ENCODE results near the gene MYO5A.

The MYO5A gene

DNA sequence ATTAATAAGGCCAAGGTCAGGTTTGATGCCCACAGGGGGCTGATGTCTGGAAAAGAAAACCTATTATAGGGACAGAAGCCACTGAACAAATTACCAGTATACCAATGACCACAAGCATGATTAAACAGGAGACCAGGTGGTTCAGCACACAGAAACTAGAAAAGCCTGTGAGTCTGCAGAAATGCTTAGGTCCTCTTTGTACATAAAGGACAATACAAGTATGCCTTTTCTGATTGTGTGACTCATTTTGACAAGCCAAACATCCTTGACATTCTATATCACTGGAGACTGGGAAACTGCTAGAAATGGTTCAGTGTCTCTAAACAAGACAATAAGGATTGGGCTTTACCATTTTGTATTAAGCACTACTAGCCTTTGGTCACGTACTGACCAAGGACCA is 119.9 kb downstream of the MYO5A start:
- Histone ChIP-seq H3K9ac (no peak overlapping the region), H4K20me1 (no peaks in the 10 kb centered on the region), H3K36me3 (peaks cover 18% of the 10 kb centered on the region), H3K9me3 (no peaks in the 10 kb centered on the region), H3K27me3 (no peaks in the 10 kb centered on the region), H3K4me2 (no peak overlapping the region), H3K4me3 (no peak overlapping the region), H3K27ac (no peak overlapping the region), H3K4me1 (no peaks in the 10 kb centered on the region)
- TF ChIP-seq Cebpa-rat (IDR thresholded peaks at IDR 0.05): no peak

DNA sequence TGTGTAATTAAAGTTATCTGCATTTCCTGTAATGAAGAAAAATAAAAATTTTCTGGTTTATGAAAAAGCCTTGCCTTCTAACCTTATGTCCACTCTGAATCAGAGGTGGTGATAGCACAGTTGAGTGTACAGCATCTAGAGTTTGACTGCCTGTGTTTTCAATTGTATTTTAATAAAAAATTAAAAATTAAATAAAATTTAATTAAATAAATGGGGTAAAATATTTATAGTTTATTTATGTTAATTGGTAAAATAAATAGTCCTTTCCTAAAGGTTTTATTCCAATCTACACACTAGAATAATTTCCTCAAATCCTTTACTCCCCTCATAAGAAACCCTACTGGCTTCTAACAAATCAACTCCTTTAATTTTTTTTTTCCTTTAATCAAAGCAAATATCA is 121.3 kb downstream of the MYO5A start:
- Histone ChIP-seq H3K4me1 (no peaks in the 10 kb centered on the region), H3K4me2 (no peak overlapping the region), H4K20me1 (no peaks in the 10 kb centered on the region), H3K27me3 (no peaks in the 10 kb centered on the region), H3K27ac (no peak overlapping the region), H3K36me3 (peaks cover 28% of the 10 kb centered on the region), H3K9ac (no peak overlapping the region), H3K4me3 (no peak overlapping the region), H3K9me3 (no peaks in the 10 kb centered on the region)
- TF ChIP-seq Cebpa-rat (IDR thresholded peaks at IDR 0.05): no peak

DNA sequence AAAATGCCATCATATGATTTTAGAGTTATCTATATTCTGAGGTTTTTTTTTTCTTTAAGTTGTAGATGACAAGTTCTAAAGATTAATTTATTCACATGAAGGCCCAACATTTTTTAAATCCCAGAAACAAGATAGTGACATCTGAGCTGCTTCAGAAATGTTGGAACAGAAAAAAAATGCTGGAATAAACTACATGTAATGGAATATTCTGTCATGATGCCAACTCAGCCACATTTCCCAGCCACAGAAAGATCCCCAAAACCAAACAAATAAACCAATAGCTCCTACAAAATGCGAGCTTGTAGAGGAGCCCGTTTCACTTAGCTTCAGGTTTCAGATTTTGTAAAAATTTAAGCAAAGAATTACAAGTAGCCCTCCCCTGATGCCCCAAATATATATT is 122.1 kb downstream of the MYO5A start:
- Histone ChIP-seq H3K27me3 (no peaks in the 10 kb centered on the region), H3K4me3 (no peak overlapping the region), H4K20me1 (no peaks in the 10 kb centered on the region), H3K36me3 (peaks cover 28% of the 10 kb centered on the region), H3K9me3 (no peaks in the 10 kb centered on the region), H3K9ac (no peak overlapping the region), H3K4me2 (no peak overlapping the region), H3K4me1 (no peaks in the 10 kb centered on the region), H3K27ac (no peak overlapping the region)
- no peak for TF ChIP-seq Cebpa-rat (IDR thresholded peaks at IDR 0.05)

DNA sequence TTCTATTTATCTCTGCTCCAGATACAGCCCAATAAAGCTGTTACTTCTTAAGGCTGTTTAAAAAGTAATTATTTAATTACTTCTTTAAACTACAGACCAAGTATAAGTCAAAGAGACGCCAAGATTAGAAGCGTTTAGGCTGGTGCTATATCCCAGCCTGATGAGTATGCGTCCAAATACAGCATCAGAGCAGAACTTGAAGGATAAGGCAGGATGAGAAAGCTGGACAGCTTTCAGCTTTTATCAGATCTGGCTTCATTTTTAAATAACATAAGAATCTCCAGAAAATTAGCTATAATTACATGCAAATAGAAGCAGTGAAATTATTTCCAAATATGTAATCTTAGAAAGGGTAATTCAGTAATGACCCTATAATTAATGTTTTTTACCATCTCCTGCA is 122.8 kb downstream of the MYO5A start:
- Histone ChIP-seq H3K4me1 (no peaks in the 10 kb centered on the region), H3K36me3 (peaks cover 28% of the 10 kb centered on the region), H4K20me1 (no peaks in the 10 kb centered on the region), H3K9me3 (no peaks in the 10 kb centered on the region), H3K27ac (no peak overlapping the region), H3K4me2 (no peak overlapping the region), H3K27me3 (no peaks in the 10 kb centered on the region), H3K4me3 (no peak overlapping the region), H3K9ac (no peak overlapping the region)
- TF ChIP-seq Cebpa-rat (IDR thresholded peaks at IDR 0.05): no peak

DNA sequence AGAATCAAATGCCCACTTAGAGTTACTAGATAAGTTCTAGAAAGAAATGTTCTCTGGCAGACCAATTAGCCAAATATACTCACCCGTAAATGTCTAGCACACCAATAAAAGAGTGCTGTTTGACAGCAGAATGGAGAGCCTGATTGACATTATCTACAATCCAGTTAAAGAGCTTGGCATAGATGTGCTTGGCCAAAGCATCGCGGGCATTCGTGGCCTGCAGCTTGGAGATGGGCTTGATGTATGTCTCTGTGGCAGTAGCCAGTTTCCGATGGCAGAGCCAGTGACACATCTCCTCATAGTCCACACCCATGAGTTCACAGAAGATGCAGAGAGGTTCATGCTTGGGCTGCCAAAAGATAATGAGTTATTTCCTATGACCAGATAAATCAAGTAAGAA is 131.6 kb downstream of the MYO5A start:
- H3K9ac ChIP-seq: no peak overlapping the region
- no peaks in the 10 kb centered on the region for H4K20me1 ChIP-seq
- H3K4me2 ChIP-seq: no peak overlapping the region
- no peak overlapping the region for H3K27ac ChIP-seq
- H3K36me3 ChIP-seq: peaks cover 20% of the 10 kb centered on the region
- H3K4me1 ChIP-seq: no peaks in the 10 kb centered on the region
- no peak for TF ChIP-seq Cebpa-rat (IDR thresholded peaks at IDR 0.05)
- H3K4me3 ChIP-seq: no peak overlapping the region
- H3K27me3 ChIP-seq: no peaks in the 10 kb centered on the region
- no peaks in the 10 kb centered on the region for H3K9me3 ChIP-seq

DNA sequence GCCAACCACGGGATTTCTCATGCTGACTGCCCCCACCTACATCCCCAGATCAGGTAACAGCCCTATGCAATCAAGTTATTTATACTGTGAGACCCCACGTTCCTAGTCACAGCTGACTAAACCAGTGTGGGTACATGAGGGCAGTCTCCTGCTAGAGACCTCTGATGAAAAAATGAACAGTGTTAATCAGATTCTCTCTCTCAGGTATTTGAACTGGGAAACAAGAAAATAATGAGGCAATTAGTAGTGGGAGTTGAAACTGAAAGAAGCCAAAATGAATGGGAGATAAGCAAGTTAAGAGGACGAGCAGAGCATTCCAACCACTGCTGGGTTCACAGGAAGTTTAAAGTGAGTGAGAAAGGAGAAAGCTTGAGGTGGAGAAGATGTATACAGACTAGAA is 134.6 kb downstream of the MYO5A start:
- Histone ChIP-seq H3K9ac (no peak overlapping the region), H3K4me1 (no peaks in the 10 kb centered on the region), H3K27me3 (no peaks in the 10 kb centered on the region), H3K4me2 (no peak overlapping the region), H4K20me1 (no peaks in the 10 kb centered on the region), H3K9me3 (no peaks in the 10 kb centered on the region), H3K4me3 (no peak overlapping the region), H3K36me3 (peaks cover 31% of the 10 kb centered on the region), H3K27ac (no peak overlapping the region)
- no peak for TF ChIP-seq Cebpa-rat (IDR thresholded peaks at IDR 0.05)

DNA sequence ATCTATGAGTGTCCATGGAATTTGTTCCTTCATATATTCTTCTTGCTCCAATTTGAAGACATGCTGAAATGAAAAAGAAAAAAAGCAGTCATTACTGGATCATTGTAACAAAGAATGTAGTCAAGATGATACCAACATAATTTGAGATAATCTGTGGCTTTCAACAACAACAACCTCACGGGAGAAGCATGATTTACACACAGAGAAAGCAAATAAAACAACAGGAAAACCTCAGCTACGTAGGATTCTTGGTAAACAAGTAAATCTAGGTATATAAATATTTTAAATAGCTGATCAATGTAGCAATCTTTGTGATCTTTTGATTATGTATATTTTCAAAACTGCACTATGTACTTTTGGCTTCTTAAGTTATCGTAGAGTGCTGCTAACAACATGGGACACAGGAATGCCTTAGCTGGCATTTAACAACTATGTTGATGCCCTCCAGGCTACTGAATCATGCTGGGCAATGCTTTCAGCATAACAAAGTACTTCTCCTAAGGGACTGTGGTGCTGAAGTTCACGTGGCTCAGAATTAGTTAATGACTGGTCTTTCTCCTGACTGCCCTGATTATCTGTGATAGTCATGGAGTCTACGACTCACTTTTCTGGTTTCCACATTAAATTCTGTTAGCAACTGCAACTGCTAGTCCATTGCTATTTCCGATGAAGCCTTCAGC is 136.5 kb downstream of the MYO5A start:
- Histone ChIP-seq H4K20me1 (no peaks in the 10 kb centered on the region), H3K27me3 (no peaks in the 10 kb centered on the region), H3K9ac (no peak overlapping the region), H3K9me3 (no peaks in the 10 kb centered on the region), H3K4me1 (no peaks in the 10 kb centered on the region), H3K4me2 (no peak overlapping the region), H3K27ac (no peak overlapping the region), H3K36me3 (peaks cover 39% of the 10 kb centered on the region), H3K4me3 (no peak overlapping the region)
- TF ChIP-seq Cebpa-rat (IDR thresholded peaks at IDR 0.05): no peak

DNA sequence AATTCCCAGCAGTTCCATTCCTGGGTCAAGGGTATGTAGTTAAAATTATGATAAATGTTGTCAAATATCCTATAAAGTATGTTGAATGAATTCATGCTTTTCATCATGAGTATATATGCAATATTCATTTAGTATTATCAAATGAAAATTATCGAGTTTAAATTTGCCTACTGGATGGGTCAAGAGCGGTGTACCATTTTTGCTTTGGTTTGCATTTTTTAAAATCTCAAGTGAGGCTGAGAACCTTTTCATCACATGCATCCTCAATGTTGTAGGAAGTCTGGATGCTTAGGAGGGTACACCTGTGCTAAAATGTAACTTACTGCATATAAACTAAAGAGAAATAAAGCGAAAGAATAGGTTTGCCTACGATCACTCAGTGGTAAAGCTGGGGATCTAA is 137.6 kb downstream of the MYO5A start:
- Histone ChIP-seq H3K4me3 (no peak overlapping the region), H3K4me2 (no peak overlapping the region), H3K27ac (no peak overlapping the region), H3K9ac (no peak overlapping the region), H3K27me3 (no peaks in the 10 kb centered on the region), H4K20me1 (no peaks in the 10 kb centered on the region), H3K36me3 (peaks cover 40% of the 10 kb centered on the region), H3K9me3 (no peaks in the 10 kb centered on the region), H3K4me1 (no peaks in the 10 kb centered on the region)
- no peak for TF ChIP-seq Cebpa-rat (IDR thresholded peaks at IDR 0.05)

DNA sequence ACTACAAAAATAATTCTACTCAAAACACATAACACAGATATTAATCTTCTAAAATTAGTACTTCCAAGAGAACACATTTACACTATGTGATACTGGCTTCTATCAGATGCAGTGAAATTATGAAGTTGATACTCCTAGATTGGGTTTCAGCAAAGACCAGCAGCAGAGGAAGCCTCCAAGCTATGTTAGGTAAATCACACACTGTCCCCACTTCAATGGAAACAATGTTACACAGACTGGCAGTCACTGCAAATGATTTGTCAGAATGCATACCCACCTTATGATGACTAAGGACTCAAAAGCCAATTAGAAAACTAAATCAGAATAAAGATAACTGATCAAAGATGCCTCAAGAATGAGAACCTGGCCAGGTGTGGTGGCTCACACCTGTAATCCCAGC is 143.0 kb downstream of the MYO5A start:
- H3K4me2 ChIP-seq: no peak overlapping the region
- H3K4me1 ChIP-seq: peaks cover 4% of the 10 kb centered on the region; the same call in 1 of the 2 replicates

DNA sequence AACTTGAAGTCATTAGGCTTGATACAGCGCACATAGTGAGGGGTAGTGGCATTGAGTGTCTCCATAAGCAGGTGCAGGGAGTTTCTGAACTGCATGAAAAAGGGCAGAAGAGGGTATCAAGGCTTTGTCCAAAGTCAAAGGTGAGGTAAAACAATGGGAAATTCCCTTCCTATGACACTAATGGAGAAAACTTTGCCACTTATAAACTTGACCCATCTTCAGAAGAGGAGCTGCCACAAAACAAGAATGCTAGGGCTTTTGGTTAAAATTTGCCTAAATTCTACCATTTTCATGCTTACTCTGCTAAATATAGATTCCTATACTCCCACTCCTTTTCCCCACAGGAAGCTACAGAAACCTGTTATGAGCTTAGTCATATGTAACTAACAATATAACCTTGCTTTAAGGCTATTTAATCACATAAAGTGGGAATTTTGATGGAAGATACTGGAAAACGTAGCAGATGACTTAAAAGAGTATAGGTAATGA is 145.5 kb downstream of the MYO5A start:
- Histone ChIP-seq H3K36me3 (peaks cover 71% of the 10 kb centered on the region), H3K27me3 (no peaks in the 10 kb centered on the region), H3K4me3 (no peak overlapping the region), H3K4me2 (no peak overlapping the region), H3K9ac (no peak overlapping the region), H3K9me3 (no peaks in the 10 kb centered on the region), H4K20me1 (no peaks in the 10 kb centered on the region), H3K4me1 (peaks cover 4% of the 10 kb centered on the region; the same call in 1 of the 2 replicates), H3K27ac (no peak overlapping the region)
- no peak for TF ChIP-seq Cebpa-rat (IDR thresholded peaks at IDR 0.05)

More for the DNA sequence above, 143.0 kb downstream of the MYO5A start:
- TF ChIP-seq Cebpa-rat (IDR thresholded peaks at IDR 0.05): no peak
- H3K27me3 ChIP-seq: no peaks in the 10 kb centered on the region
- H4K20me1 ChIP-seq: no peaks in the 10 kb centered on the region
- peaks cover 59% of the 10 kb centered on the region for H3K36me3 ChIP-seq
- H3K9ac ChIP-seq: no peak overlapping the region
- H3K27ac ChIP-seq: no peak overlapping the region
- no peak overlapping the region for H3K4me3 ChIP-seq
- no peaks in the 10 kb centered on the region for H3K9me3 ChIP-seq

DNA sequence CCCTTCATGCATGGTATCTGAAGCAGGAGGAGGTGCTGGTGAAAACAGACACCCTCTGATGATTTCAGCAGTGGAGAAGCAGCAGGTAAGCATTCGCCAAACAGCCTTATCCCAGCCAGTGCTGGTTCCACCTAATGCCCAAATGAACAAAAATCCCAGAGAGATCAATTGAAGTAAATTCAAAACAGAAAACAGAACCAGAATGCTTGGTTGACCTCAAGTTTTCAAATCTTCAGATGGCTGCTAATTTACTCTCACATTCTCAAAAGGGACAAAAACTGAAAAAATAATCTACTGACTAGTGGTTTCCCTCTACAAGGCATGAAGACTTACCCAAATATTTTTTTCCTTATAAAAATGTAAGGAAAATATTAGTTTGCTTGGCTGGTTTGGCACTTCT is 146.0 kb downstream of the MYO5A start:
- Histone ChIP-seq H4K20me1 (no peaks in the 10 kb centered on the region), H3K36me3 (peaks cover 72% of the 10 kb centered on the region), H3K9me3 (no peaks in the 10 kb centered on the region), H3K27ac (no peak overlapping the region), H3K4me1 (peaks cover 4% of the 10 kb centered on the region; the same call in 1 of the 2 replicates), H3K9ac (no peak overlapping the region), H3K27me3 (no peaks in the 10 kb centered on the region), H3K4me3 (no peak overlapping the region), H3K4me2 (no peak overlapping the region)
- TF ChIP-seq Cebpa-rat (IDR thresholded peaks at IDR 0.05): no peak

All from BLaER1 (cell line).